Stimulated activated CD4-positive, alpha-beta T cell treated with anti-CD3 and anti-CD28 coated beads, Interleukin-1b, Interleukin-23, amount 100 ng/mL, for 1 hour (primary cell): ENCODE results near the gene RIN1.
"Not testable (repeated sequence)": the region's sequence is repeated elsewhere in the genome, so short reads cannot be mapped to it uniquely, and the experiment has no call there.

Source experiments
- DNase-seq, 2 donors: peaks; one replicate each; pipeline ENCODE4 v3.0.0-alpha.2; 2020; ENCODE audit warnings: low read depth in 2 of 2

The RIN1 gene

GRCh38 chr11:66359662-66360087 is 23.4 kb upstream of the RIN1 start:
- no peak for DNase-seq

- DNase-seq: not testable (repeated sequence)
Measured at GRCh38 chr11:66350560-66351235, 14.5 kb upstream of the RIN1 start.

- DNase-seq: no peak
Measured at GRCh38 chr11:66349084-66349386, 12.8 kb upstream of the RIN1 start.

GRCh38 chr11:66347425-66348276 is 11.4 kb upstream of the RIN1 start, which contains the start of gene B4GAT1:
B4GAT1 (minus strand) TSS chr11:66347629; CDS start chr11:66347545, 84 bp downstream.
- peak; percentile 64 to 72 for DNase-seq

- no peak for DNase-seq
Measured at GRCh38 chr11:66346476-66347424, 10.5 kb upstream of the RIN1 start.

- no peak for DNase-seq
Measured at GRCh38 chr11:66345316-66345649, 9.0 kb upstream of the RIN1 start.

- peak; percentile 81 to 87 for DNase-seq
Measured at GRCh38 chr11:66344550-66345315, 8.5 kb upstream of the RIN1 start, which contains the start of gene BRMS1. BRMS1 (minus strand) TSS chr11:66345104; CDS start chr11:66342234, 2,870 bp downstream.

GRCh38 chr11:66343176-66343575 is 6.9 kb upstream of the RIN1 start:
- no peak for DNase-seq

GRCh38 chr11:66341502-66342126 is 5.4 kb upstream of the RIN1 start:
- DNase-seq: no peak

- DNase-seq: no peak
Measured at GRCh38 chr11:66340596-66341501, 4.6 kb upstream of the RIN1 start.

GRCh38 chr11:66339686-66340483 is 3.7 kb upstream of the RIN1 start:
- no peak for DNase-seq

GRCh38 chr11:66339162-66339675 is 3.0 kb upstream of the RIN1 start:
- no peak for DNase-seq

GRCh38 chr11:66338276-66339161 is 2.3 kb upstream of the RIN1 start:
- DNase-seq: no peak

GRCh38 chr11:66337103-66337899 is 1.1 kb upstream of the RIN1 start:
- DNase-seq: no peak

GRCh38 chr11:66335531-66336233 is 552 bp downstream of the RIN1 start:
- DNase-seq: no peak
